Measurements from ENCODE around the gene ZNF385A.
A peak's percentile ranks its signal among the peaks of the same experiment; 100 is the strongest.

DNA sequence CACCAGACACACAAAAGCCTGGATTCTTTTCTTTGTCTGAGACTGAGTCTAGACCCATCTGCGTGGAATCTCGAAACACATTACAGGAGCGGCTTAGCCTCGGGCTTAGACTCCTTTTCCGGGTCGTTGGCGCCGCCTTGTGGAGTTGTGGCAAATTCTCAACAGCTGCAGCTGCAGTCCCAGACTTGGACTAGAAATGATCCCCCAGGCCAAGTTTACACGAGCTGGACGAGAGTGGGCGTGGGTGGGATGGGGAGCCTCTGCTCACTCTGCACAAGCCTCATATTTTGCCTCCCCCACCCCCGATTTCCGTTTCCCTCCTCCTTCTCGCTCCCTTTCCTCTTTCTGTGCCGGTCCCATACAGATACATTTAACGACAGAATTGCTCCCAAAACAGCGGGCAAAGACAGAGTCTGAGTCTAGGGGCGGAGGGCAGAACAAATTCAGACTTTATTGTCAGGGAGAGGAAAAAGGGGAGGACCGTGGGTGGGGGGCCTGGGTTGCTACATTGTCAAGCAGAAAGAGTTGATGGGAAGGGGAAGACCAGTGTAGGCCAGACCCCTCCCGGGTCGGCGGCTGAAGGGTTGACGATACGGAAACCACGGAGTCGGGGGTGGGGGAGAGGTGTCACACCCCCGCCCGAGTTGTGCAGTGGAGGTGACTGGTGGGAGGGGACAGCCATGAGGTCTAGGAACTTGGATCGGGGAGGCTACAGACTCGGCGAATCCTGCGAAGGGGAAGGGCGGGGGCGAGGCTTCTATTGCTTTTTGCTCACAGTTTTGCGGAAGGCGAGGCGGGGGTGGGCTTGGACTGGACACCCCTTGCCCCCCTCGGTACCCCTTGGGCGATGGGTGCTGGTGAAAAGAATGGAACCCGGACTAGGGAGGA, 15.6 kb downstream of the ZNF385A start:
- no peak for TF ChIP-seq POLR2A (IDR thresholded peaks at IDR 0.05)
- TF ChIP-seq, protein P1, sequence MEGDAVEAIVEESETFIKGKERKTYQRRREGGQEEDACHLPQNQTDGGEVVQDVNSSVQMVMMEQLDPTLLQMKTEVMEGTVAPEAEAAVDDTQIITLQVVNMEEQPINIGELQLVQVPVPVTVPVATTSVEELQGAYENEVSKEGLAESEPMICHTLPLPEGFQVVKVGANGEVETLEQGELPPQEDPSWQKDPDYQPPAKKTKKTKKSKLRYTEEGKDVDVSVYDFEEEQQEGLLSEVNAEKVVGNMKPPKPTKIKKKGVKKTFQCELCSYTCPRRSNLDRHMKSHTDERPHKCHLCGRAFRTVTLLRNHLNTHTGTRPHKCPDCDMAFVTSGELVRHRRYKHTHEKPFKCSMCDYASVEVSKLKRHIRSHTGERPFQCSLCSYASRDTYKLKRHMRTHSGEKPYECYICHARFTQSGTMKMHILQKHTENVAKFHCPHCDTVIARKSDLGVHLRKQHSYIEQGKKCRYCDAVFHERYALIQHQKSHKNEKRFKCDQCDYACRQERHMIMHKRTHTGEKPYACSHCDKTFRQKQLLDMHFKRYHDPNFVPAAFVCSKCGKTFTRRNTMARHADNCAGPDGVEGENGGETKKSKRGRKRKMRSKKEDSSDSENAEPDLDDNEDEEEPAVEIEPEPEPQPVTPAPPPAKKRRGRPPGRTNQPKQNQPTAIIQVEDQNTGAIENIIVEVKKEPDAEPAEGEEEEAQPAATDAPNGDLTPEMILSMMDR (IDR thresholded peaks at IDR 0.05) = peak; percentile 84 to 92 (median 90)
